B cell (primary cell): ENCODE measurements around the gene CCDC138.

Source experiments
- CTCF ChIP-seq: fragments of 200-600 bp; IDR thresholded peaks from one replicate; pipeline ENCODE4 v1.8.0; 2022; ENCODE audit warnings: antibody characterized with exemption, mild to moderate bottlenecking
- EZH2 ChIP-seq: IDR thresholded peaks from 2 replicates; pipeline ENCODE4 v1.6.1; 2012; ENCODE audit warnings: borderline replicate concordance, low read depth, mild to moderate bottlenecking, moderate library complexity, low read length; ENCODE audit not compliant: insufficient read depth, poor library complexity, severe bottlenecking

- TF ChIP-seq CTCF (no peak), EZH2 (no peak)
Observed at GRCh38 chr2:108907822-108908712, 121.5 kb downstream of the CCDC138 start.
